ENCODE data around the gene MOAP1.
"Not testable (repeated sequence)": the region's sequence is repeated elsewhere in the genome, so short reads cannot be mapped to it uniquely, and the experiment has no call there.

MOAP1 gene

DNA sequence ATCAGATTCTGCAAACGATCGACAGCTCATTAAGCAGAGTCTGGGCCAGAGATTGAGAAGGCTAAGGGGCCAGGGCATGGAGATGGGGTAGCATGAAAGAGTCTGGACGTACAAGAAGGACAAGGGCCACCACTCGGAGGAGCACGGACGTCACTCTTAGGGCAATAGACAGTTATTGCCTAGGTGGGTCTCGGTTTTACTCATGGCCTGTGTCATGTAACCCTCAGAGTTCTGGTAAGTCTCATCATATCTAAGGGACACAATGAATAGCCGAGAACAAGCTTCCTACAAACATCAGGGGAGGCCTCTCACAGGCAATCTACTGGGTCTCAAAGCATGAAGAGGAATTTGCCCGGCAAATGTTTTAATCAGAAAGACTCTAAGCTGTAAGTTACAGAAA is 38.6 kb downstream of the MOAP1 start:
- DNase-seq (ENCODE audit: low read depth in 2 of 2): no peak

DNA sequence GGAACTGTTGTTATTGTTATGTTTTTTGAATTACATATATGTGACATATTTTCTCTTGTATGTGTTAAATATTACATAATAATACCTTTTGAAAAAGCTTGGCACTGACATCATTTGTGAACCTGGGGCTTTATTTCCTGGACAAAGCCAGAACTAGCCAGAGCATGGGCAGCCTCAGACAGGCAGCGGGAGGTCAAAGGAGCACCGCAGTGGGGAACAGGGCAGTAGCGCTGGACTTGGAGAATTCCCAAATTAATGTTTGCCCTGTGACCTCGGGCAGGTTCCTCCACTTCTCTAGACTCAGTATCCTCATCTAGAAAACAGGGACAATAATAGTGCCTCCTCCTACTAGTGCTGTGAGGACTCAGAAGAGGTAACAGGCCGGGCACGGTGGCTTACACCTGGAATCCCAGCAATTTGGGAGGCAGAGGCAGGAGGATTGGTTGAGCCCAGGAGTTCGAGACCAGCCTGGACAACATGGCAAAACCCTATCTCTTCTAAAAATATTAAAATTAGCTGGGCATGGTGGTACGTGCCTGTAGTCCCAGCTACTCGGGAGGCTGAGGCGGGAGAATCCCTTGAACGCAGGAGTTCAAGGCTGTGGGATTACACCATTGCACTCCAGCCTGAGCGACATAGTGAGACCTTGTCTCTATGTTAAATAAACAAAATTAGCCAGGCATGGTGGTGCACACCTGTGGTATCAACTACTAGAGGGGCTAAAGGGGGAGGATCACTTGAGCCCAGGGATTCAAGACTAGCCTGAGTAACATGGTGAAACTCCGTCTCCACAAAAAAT is 41.6 kb downstream of the MOAP1 start:
- no peak for DNase-seq (ENCODE audit: low read depth in 2 of 2)

DNA sequence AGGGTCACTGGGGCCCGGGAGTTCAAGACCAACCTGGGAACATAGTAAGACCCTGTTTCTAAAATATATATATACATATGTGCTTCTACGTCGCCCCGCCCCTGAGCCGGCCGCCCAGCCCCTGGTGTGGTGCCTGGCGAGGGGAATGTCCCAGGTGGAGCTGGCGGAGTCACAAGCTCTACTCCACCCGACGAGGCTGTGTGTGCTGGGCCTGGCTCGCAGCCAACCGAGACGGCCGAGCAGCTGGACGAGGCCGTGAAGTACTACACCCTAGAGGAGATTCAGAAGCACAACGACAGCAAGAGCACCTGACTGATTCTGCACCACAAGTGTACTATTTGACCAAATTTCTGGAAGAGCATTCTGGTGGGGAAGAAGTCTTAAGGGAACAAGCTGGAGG is 46.8 kb downstream of the MOAP1 start:
- DNase-seq (ENCODE audit: low read depth in 2 of 2): no peak

DNA sequence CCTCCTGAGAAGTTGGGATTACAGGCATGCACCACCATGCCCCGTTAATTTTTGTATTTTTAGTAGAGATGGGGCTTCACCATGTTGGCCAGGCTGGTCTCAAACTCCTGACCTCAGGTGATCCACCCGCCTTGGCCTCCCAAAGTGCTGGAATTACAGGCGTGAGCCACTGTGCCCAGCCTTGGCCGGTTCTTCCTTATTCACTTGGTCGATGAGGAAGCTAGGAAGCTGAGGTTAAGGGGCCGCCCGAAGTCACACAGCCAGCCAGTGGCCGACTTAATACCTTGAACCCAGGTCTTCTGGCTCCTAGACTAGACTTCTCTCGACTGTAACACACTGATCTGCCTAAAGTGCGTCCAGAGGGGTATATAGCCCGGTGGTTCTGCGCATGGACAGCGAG is 48.2 kb downstream of the MOAP1 start:
- not testable (repeated sequence) for DNase-seq (ENCODE audit: low read depth in 2 of 2)

DNA sequence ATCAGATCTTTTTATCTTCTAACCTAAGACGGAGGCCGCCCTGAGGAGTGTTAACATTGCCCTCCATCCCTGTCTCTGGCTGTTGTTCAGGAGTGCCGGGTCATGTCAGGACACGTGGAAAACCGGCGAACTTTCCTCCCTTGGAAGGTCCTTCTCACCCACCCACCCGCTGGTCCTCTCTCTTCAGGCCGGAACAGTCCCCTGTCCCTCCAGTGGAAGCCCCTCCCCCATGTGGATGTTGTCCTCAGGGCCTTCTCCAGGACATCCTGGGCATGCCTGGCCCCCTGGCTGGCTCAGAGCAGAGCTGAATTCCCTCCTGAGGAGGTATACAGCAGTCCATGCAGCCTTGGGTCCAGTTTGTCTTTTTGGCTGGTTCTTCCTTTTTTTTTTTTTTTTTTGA is 48.7 kb downstream of the MOAP1 start:
- no peak for DNase-seq (ENCODE audit: low read depth in 2 of 2)

DNA sequence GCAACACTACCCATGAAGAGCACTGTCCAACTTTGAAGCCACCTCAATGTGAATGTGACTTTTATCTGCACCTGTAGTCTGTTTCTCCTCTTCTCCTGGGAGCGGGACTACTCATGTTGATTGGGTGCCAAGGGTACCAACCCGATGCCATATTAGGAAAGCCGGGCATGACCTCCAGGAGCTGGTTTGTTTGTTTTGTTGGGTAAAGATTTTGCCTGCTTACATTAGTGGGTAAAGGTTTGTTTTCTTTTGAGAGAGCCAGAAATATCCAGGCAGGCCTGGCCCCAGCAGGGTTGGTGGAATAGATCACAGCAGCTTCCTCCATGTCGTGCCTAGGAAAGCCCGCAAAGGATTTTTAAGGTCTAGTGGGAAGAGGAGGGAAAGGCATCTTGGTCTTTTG is 49.3 kb downstream of the MOAP1 start:
- no peak for DNase-seq (ENCODE audit: low read depth in 2 of 2)

DNA sequence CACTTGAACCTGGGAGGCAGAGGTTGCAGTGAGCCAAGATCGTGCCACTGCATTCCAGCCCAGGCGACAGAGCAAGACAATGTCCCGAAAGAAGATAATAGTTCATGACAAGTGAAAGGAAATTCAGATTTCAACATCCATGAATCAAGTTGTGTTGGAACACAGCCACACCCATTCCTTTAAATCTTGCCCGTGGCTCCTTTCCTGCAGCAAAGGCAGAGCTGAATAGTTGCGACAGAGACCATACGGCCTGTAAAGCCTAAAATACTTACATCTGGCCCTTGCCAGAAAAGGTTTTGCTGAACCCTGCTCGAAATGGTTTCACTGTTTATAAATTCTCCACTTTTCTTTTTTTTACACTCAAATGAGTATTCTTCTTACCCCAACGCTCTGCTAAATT is 51.2 kb downstream of the MOAP1 start:
- no peak for DNase-seq (ENCODE audit: low read depth in 2 of 2)

DNA sequence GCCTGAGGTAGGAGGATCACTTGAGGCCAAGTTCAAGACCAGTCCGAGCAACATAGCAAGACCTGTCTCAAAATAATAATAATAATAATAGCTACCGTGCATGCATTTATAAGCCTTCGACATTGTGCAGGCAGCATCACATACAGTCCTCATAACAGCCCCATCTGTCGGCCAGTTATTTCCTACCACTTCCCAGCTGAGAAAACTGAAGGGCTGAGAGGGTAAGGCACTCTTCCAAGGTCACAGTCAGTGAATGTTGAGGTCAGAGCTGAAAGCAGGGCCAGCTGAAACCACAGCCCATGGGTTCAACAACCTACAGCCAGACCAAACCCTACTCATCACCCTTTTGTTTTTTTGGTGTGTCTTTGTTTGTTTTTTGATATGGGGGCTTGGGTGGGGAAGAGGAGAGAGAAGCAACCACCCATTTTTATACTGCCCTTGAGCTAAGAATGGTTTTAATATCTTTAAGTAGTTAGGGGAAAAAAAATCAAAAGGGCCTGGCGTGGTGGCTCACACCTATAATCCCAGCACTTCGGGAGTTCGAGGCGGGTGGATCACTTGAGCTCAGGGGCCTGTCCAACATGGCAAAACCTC is 52.1 kb downstream of the MOAP1 start:
- no peak for DNase-seq (ENCODE audit: low read depth in 2 of 2)
